GM12801 (cell line): Measurements from ENCODE around the gene KLHL29.

Experiments used
- CTCF ChIP-seq: IDR thresholded peaks from one replicate; pipeline ENCODE4 v1.5.1; 2011; ENCODE audit warnings: control low read depth; ENCODE audit not compliant: insufficient read length; ENCODE audit errors: extremely low read depth

The KLHL29 gene

GRCh38 chr2:23452853-23453420 lies 68.0 kb downstream of the KLHL29 start:
- TF ChIP-seq CTCF: no peak

- TF ChIP-seq CTCF: no peak
Measured at GRCh38 chr2:23453432-23453831, 68.5 kb downstream of the KLHL29 start.

- no peak for TF ChIP-seq CTCF
Measured at GRCh38 chr2:23453836-23454460, 69.0 kb downstream of the KLHL29 start.

- TF ChIP-seq CTCF: no peak
Measured at GRCh38 chr2:23454501-23455120, 69.6 kb downstream of the KLHL29 start.

- no peak for TF ChIP-seq CTCF
Measured at GRCh38 chr2:23456396-23456795, 71.4 kb downstream of the KLHL29 start.

- no peak for TF ChIP-seq CTCF
Measured at GRCh38 chr2:23456881-23457760, 72.1 kb downstream of the KLHL29 start.
